Breast epithelium (tissue), 3 donors: ENCODE measurements around the gene TMEM242.

Experiments
- CTCF ChIP-seq, 3 donors: fragments of 450-650 bp; IDR thresholded peaks; one replicate each; pipeline ENCODE4 v1.5.1; 2016 to 2017; ENCODE audit warnings: antibody characterized with exemption in 3 of 3, mild to moderate bottlenecking in 3 of 3, moderate library complexity in 3 of 3
- POLR2A ChIP-seq: fragments of 450-650 bp; IDR thresholded peaks from one replicate; pipeline ENCODE4 v1.6.1; 2016; ENCODE audit warnings: antibody characterized with exemption, mild to moderate bottlenecking, moderate library complexity
- POLR2AphosphoS5 ChIP-seq, 3 donors: sonication (generic); formaldehyde crosslinking; IDR thresholded peaks; one replicate each; pipeline ENCODE4 v1.6.1; 2017; ENCODE audit warnings: antibody characterized with exemption in 3 of 3

- TF ChIP-seq CTCF (IDR thresholded peaks at IDR 0.05) (no peak), POLR2AphosphoS5 (IDR thresholded peaks at IDR 0.05) (no peak), POLR2A (no peak)
Measured at GRCh38 chr6:157339432-157339831, 16.1 kb upstream of the TMEM242 start.
